ENCODE results near the gene ZNF766. TPM values are rescaled to one million over a fixed set of nuclear protein-coding genes. Genes with fewer than 3 reads are reported as not detected.

The ZNF766 gene
- total and polyA plus RNA-seq, 2 experiments from 2014 or later, result 9.5 to 16.8 TPM

GRCh38 chr19:52229524-52229923 lies 39.9 kb upstream of the ZNF766 start:
- TF ChIP-seq EZH2 (IDR thresholded peaks at IDR 0.05; ENCODE audit: insufficient read depth, poor library complexity, severe bottlenecking) (no peak), EZH2phosphoT487 (IDR thresholded peaks at IDR 0.05; ENCODE audit: insufficient read depth, low read depth) (no peak)
- no peaks in the 10 kb centered on the region for H3K27me3 ChIP-seq (replicated peaks; ENCODE audit: insufficient read depth)
- H3K36me3 ChIP-seq (ENCODE audit: low read depth), result peaks cover 37% of the 10 kb centered on the region; the same call in 1 of the 2 replicates
- H3K9me3 ChIP-seq (ENCODE audit: low read depth), result no peaks in the 10 kb centered on the region
- H3F3A ChIP-seq (ENCODE audit: insufficient read depth), result peaks cover 34% of the 10 kb centered on the region
- peaks cover 10% of the 10 kb centered on the region; the same call in 1 of the 2 replicates for H3K4me1 ChIP-seq (ENCODE audit: insufficient read depth)
- no peak overlapping the region for H3K4me3 ChIP-seq
- H3K9me2 ChIP-seq (ENCODE audit: insufficient read depth), result no peaks in the 10 kb centered on the region
- in situ Hi-C loops (cut with MboI), result no loop called here
- H3K27ac ChIP-seq, result no peak overlapping the region
- no peak overlapping the region for H2AFZ ChIP-seq
- no peaks in the 10 kb centered on the region for H3K79me2 ChIP-seq (ENCODE audit: insufficient read depth)
- 91 to 93% methylated on average over 6 of the region's 6 CpGs for WGBS, 2 experiments (ENCODE audit: low coverage in 1 of 2, low lambda C conversion rate in 2 of 2, missing lambda C conversion rate in 2 of 2)
- H3K4me2 ChIP-seq (ENCODE audit: unreplicated experiment), result no peak overlapping the region
- no peaks in the 10 kb centered on the region for H4K20me1 ChIP-seq (ENCODE audit: insufficient read depth)
- no peak for DNase-seq
- no peak overlapping the region for H3K9ac ChIP-seq

GRCh38 chr19:52230685-52231084 lies 38.7 kb upstream of the ZNF766 start:
- Histone ChIP-seq H3K36me3 (ENCODE audit: low read depth) (peaks cover 29% of the 10 kb centered on the region; the same call in 1 of the 2 replicates), H3K27ac (peak overlapping the region; percentile 13), H2AFZ (no peak overlapping the region), H3K9me3 (ENCODE audit: low read depth) (no peaks in the 10 kb centered on the region), H3K27me3 (replicated peaks; ENCODE audit: insufficient read depth) (no peaks in the 10 kb centered on the region), H3K79me2 (ENCODE audit: insufficient read depth) (no peaks in the 10 kb centered on the region), H3K4me3 (no peak overlapping the region), H3K4me2 (ENCODE audit: unreplicated experiment) (no peak overlapping the region), H4K20me1 (ENCODE audit: insufficient read depth) (no peaks in the 10 kb centered on the region), H3K4me1 (ENCODE audit: insufficient read depth) (peaks cover 10% of the 10 kb centered on the region; the same call in 1 of the 2 replicates), H3F3A (ENCODE audit: insufficient read depth) (peaks cover 44% of the 10 kb centered on the region), H3K9ac (no peak overlapping the region), H3K9me2 (ENCODE audit: insufficient read depth) (no peaks in the 10 kb centered on the region)
- DNase-seq, result no peak
- 33 to 58% methylated on average over 1 of the region's 1 CpG for WGBS, 2 experiments (ENCODE audit: low coverage in 1 of 2, low lambda C conversion rate in 2 of 2, missing lambda C conversion rate in 2 of 2)
- no peak for TF ChIP-seq EZH2phosphoT487 (IDR thresholded peaks at IDR 0.05; ENCODE audit: insufficient read depth, low read depth)
- TF ChIP-seq EZH2 (IDR thresholded peaks at IDR 0.05; ENCODE audit: insufficient read depth, poor library complexity, severe bottlenecking), result no peak
- in situ Hi-C loops (cut with MboI), result no loop called here

- in situ Hi-C loops (cut with MboI), result no loop called here
- 68 to 76% methylated on average over 3 of the region's 3 CpGs for WGBS, 2 experiments (ENCODE audit: low coverage in 1 of 2, low lambda C conversion rate in 2 of 2, missing lambda C conversion rate in 2 of 2)
Measured at GRCh38 chr19:52231154-52231910, 38.1 kb upstream of the ZNF766 start.

GRCh38 chr19:52234406-52234805 lies 35.0 kb upstream of the ZNF766 start:
- no peaks in the 10 kb centered on the region for H3K36me3 ChIP-seq (ENCODE audit: low read depth)
- H3K4me2 ChIP-seq (ENCODE audit: unreplicated experiment), result no peak overlapping the region
- no peak for TF ChIP-seq EZH2phosphoT487 (IDR thresholded peaks at IDR 0.05; ENCODE audit: insufficient read depth, low read depth)
- TF ChIP-seq EZH2 (IDR thresholded peaks at IDR 0.05; ENCODE audit: insufficient read depth, poor library complexity, severe bottlenecking), result no peak
- no peak overlapping the region for H3K9ac ChIP-seq
- no peak overlapping the region for H3K27ac ChIP-seq
- WGBS, 2 experiments (ENCODE audit: low coverage in 1 of 2, low lambda C conversion rate in 2 of 2, missing lambda C conversion rate in 2 of 2), result 49 to 58% methylated on average over 2 of the region's 2 CpGs
- peaks cover 10% of the 10 kb centered on the region; the same call in 1 of the 2 replicates for H3K4me1 ChIP-seq (ENCODE audit: insufficient read depth)
- no peaks in the 10 kb centered on the region for H3K27me3 ChIP-seq (replicated peaks; ENCODE audit: insufficient read depth)
- in situ Hi-C loops (cut with MboI), result no loop called here
- H3K79me2 ChIP-seq (ENCODE audit: insufficient read depth), result no peaks in the 10 kb centered on the region
- peaks cover 61% of the 10 kb centered on the region for H3F3A ChIP-seq (ENCODE audit: insufficient read depth)
- no peak for DNase-seq
- no peak overlapping the region for H3K4me3 ChIP-seq
- no peaks in the 10 kb centered on the region for H3K9me2 ChIP-seq (ENCODE audit: insufficient read depth)
- no peaks in the 10 kb centered on the region for H4K20me1 ChIP-seq (ENCODE audit: insufficient read depth)
- H3K9me3 ChIP-seq (ENCODE audit: low read depth), result no peaks in the 10 kb centered on the region
- H2AFZ ChIP-seq, result no peak overlapping the region

More at GRCh38 chr19:52231154-52231910, 38.1 kb upstream of the ZNF766 start:
- Histone ChIP-seq H3K9ac (no peak overlapping the region), H3K27ac (peak overlapping the region; percentile 13), H2AFZ (no peak overlapping the region), H3K27me3 (replicated peaks; ENCODE audit: insufficient read depth) (no peaks in the 10 kb centered on the region), H3K4me1 (ENCODE audit: insufficient read depth) (peaks cover 10% of the 10 kb centered on the region; the same call in 1 of the 2 replicates), H3K4me3 (no peak overlapping the region), H3K4me2 (ENCODE audit: unreplicated experiment) (no peak overlapping the region), H3K36me3 (ENCODE audit: low read depth) (peaks cover 22% of the 10 kb centered on the region; the same call in 1 of the 2 replicates), H3K79me2 (ENCODE audit: insufficient read depth) (no peaks in the 10 kb centered on the region), H3K9me2 (ENCODE audit: insufficient read depth) (no peaks in the 10 kb centered on the region), H3F3A (ENCODE audit: insufficient read depth) (peaks cover 48% of the 10 kb centered on the region), H4K20me1 (ENCODE audit: insufficient read depth) (no peaks in the 10 kb centered on the region), H3K9me3 (ENCODE audit: low read depth) (no peaks in the 10 kb centered on the region)
- TF ChIP-seq EZH2 (IDR thresholded peaks at IDR 0.05; ENCODE audit: insufficient read depth, poor library complexity, severe bottlenecking) (no peak), EZH2phosphoT487 (IDR thresholded peaks at IDR 0.05; ENCODE audit: insufficient read depth, low read depth) (no peak)
- DNase-seq, result peak; percentile 59

Data from GM23248 (cell line).